ENCODE data around the gene IFFO2. TPM values are rescaled to one million over a fixed set of nuclear protein-coding genes. Genes with fewer than 3 reads are reported as not detected.
A peak's percentile ranks its signal among the peaks of the same experiment; 100 is the strongest.

Gene IFFO2
- total RNA-seq, 2 donors from 2014 or later: 2.3 to 14.0 TPM

DNA sequence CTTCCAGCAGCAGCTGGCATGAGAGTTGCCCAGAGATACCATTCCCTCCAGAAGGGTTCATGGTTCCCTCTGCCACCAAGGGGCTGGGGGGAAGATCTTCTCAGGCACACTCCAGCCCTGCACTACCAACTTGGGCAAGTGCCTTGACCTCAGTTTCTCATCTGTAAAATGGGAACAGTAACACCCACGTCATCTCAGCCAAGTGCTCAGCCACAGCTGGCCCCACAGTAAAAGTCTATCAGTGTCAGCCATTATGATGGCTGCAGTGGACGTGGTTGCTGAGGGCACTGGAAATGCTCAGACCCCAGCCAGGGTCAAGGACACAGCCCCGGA is 80.7 kb downstream of the IFFO2 start:
- TF ChIP-seq, protein P1, sequence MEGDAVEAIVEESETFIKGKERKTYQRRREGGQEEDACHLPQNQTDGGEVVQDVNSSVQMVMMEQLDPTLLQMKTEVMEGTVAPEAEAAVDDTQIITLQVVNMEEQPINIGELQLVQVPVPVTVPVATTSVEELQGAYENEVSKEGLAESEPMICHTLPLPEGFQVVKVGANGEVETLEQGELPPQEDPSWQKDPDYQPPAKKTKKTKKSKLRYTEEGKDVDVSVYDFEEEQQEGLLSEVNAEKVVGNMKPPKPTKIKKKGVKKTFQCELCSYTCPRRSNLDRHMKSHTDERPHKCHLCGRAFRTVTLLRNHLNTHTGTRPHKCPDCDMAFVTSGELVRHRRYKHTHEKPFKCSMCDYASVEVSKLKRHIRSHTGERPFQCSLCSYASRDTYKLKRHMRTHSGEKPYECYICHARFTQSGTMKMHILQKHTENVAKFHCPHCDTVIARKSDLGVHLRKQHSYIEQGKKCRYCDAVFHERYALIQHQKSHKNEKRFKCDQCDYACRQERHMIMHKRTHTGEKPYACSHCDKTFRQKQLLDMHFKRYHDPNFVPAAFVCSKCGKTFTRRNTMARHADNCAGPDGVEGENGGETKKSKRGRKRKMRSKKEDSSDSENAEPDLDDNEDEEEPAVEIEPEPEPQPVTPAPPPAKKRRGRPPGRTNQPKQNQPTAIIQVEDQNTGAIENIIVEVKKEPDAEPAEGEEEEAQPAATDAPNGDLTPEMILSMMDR (IDR thresholded peaks at IDR 0.05): no peak
- Histone ChIP-seq H3K4me1 (no peaks in the 10 kb centered on the region), H3K36me3 (no peaks in the 10 kb centered on the region), H3K4me3 (no peak overlapping the region), H3K9me3 (no peaks in the 10 kb centered on the region), H3K27ac (no peak overlapping the region), H3K27me3 (no peaks in the 10 kb centered on the region)
- no peak for DNase-seq (ENCODE audit: low spot score)

DNA sequence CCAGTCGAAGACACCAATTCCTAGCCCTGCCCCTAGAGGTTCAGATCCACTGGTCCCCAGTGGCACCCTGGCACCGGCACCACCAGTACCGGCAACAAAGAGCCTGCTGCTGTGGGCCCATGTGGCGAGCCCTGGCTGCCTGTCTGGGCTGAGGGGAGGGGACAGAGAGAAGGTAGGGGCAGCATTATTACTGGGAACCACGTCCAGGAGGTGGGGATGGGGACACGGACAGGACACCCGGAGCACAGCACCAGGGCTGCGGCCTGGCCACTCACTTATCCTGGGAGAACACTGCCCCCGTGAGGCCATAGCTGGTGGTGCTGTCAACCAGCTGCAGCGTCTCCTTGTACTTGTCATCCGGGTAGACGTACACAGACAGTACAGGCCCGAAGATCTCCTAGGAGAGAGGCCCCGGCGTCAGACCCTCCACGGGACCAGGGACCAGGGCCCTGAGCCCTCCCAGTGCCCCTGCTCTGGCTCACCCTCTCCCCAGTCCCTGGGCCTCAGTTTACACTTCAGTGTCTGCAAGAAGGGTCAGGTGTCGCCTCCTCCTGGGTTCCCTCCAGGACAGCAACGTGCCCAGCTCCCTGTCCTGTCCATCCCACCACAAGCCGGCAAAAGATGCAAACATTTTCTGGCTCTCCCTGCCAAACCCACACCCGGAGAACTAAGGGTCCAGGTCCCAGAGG is 81.2 kb downstream of the IFFO2 start:
- no peak overlapping the region for H3K27ac ChIP-seq
- no peaks in the 10 kb centered on the region for H3K4me1 ChIP-seq
- no peaks in the 10 kb centered on the region for H3K27me3 ChIP-seq
- H3K4me3 ChIP-seq: no peak overlapping the region
- DNase-seq (ENCODE audit: low spot score): peak; percentile 89
- TF ChIP-seq, protein P1 (IDR thresholded peaks at IDR 0.05): peak; percentile 79 to 88
- H3K36me3 ChIP-seq: no peaks in the 10 kb centered on the region
- H3K9me3 ChIP-seq: no peaks in the 10 kb centered on the region

DNA sequence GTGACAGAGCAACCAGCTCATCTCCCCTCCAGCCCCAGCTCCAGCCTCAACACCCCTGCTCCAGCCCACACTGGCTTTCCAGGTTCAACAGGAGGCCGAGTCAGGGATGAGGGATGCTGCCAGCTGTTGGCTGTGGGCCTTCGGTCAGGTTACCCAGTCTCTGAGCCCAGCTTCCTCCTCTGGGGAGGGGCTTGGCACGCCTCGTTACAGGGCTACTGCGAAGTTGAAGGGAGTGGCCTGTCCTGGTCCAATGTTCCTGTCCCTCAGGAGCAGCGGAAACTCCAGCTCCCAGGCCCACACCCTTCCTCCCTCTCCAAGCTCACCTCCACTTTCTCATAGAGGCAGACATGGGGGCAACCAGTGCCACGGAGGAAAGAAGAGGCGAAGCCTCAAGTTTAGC is 81.9 kb downstream of the IFFO2 start:
- Histone ChIP-seq H3K9me3 (no peaks in the 10 kb centered on the region), H3K4me1 (no peaks in the 10 kb centered on the region), H3K4me3 (no peak overlapping the region), H3K36me3 (no peaks in the 10 kb centered on the region), H3K27me3 (no peaks in the 10 kb centered on the region), H3K27ac (no peak overlapping the region)
- TF ChIP-seq, protein P1 (IDR thresholded peaks at IDR 0.05): no peak
- no peak for DNase-seq (ENCODE audit: low spot score)

DNA sequence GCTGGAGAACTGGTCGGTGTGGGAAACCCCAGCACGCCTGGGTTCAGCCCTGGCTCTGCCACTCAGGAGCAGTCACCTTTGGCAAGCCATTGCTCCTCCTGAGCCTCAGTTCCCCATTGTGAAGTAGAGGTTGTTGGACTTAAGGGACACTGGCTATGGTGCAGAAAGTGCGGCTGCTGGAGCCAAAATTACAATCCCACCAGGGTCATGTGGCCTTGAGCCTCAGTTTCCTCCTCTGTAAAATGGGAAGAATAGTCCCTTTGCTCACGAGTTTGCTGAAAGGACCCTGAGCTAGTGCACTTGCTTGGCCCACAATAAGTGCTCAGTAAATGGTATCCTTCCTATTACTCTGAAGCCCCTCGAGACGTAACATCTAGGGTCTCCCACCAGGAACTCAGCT is 82.4 kb downstream of the IFFO2 start:
- Histone ChIP-seq H3K4me1 (no peaks in the 10 kb centered on the region), H3K27ac (no peak overlapping the region)
- TF ChIP-seq, protein P1 (IDR thresholded peaks at IDR 0.05): no peak

DNA sequence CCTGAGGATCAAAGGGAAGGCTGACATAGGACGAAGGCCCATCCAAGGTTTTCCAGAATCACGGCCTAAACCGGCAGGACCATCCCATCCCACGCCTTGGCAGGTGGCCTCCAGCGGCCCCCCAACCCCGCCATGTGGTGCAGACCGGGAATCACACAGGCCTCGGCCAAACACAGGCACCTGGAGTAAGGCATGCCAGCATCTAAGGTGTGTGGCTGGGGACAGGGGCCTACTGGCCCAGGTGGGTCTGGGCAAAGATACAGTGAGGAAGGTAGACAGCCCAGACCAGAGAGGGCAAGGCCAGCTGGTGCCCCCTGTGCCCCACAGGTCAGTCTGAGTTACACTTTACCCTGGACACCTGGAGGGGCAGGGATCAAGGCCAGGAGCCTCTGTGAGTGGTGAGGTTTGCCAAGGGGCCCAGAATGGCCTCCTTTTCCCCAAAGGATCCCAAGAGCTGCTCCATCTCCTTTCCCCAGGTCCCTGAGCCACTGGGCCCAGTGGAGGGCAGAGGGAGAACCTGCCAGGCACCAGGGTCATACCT is 84.3 kb downstream of the IFFO2 start:
- Histone ChIP-seq H3K9me3 (no peaks in the 10 kb centered on the region), H3K36me3 (no peaks in the 10 kb centered on the region), H3K4me1 (no peaks in the 10 kb centered on the region), H3K27me3 (no peaks in the 10 kb centered on the region), H3K4me3 (no peak overlapping the region), H3K27ac (no peak overlapping the region)
- DNase-seq (ENCODE audit: low spot score): no peak
- TF ChIP-seq, protein P1 (IDR thresholded peaks at IDR 0.05): no peak

More for the DNA sequence above, 82.4 kb downstream of the IFFO2 start:
- no peaks in the 10 kb centered on the region for H3K36me3 ChIP-seq
- no peak overlapping the region for H3K4me3 ChIP-seq
- DNase-seq (ENCODE audit: low spot score): no peak
- H3K9me3 ChIP-seq: no peaks in the 10 kb centered on the region
- H3K27me3 ChIP-seq: no peaks in the 10 kb centered on the region

Measured in right atrium auricular region (tissue), 2 donors.